ENCODE data around the gene RBP5.

GRCh38 chr12:7176595-7176994 lies 47.9 kb upstream of the RBP5 start:
- TF ChIP-seq CTCF (conservative IDR thresholded peaks at IDR 0.05; ENCODE audit: low read depth, low read length) (no peak), EZH2 (IDR thresholded peaks at IDR 0.05; ENCODE audit: borderline replicate concordance, low read depth, low read length, poor library complexity, severe bottlenecking) (no peak)

Measured in A673 (cell line).